Measurements from ENCODE around the gene HDDC3. TPM values are rescaled to one million over a fixed set of nuclear protein-coding genes. Genes with fewer than 3 reads are reported as not detected.

The HDDC3 gene
- total and polyA plus RNA-seq, 3 experiments from 2014 or later = 34.7 to 43.5 (median 39.5) TPM

GRCh38 chr15:90957791-90958190, 25.4 kb upstream of the HDDC3 start:
- Mint-ChIP-seq H3K36me3 (peaks cover 0 to 50% (median 7%) of the 10 kb centered on the region in 3 donors), H3K4me3 (peak overlapping the region in 5 of 7 donors; percentile 19 to 60 (median 34)), H3K27ac (peak overlapping the region in 2 of 8 donors; percentile 33 to 81), H3K4me1 (peaks cover 5 to 27% (median 14%) of the 10 kb centered on the region in 3 donors), H3K9me3 (no peaks in the 10 kb centered on the region), H3K27me3 (no peaks in the 10 kb centered on the region)
- no peaks in the 10 kb centered on the region for H3K27me3 ChIP-seq (ENCODE audit: insufficient read depth, low read length, poor library complexity, severe bottlenecking)
- CTCF ChIA-PET = interaction anchor here (0.7 to 9.2 kb wide), 13 partner anchors 10 to 314 kb away, joined by 3 to 158 read pairs (median 7); partner anchors contain the start of genes HDDC3, UNC45A and VPS33B
- H3K36me3 ChIP-seq (ENCODE audit: insufficient read depth, low read length) = no peaks in the 10 kb centered on the region
- DNase-seq = no peak
- H3K4me3 ChIP-seq (ENCODE audit: low read length) = no peak overlapping the region
- H3K27ac ChIP-seq (ENCODE audit: low read depth, low read length) = no peak overlapping the region
- POLR2A ChIA-PET = no interaction called here
- H3K4me1 ChIP-seq (ENCODE audit: insufficient read depth, low read length) = peaks cover 14% of the 10 kb centered on the region
- H3K9me3 ChIP-seq (ENCODE audit: low read length) = no peaks in the 10 kb centered on the region

GRCh38 chr15:90957031-90957790, 24.9 kb upstream of the HDDC3 start:
- Mint-ChIP-seq H3K27me3 (no peaks in the 10 kb centered on the region), H3K36me3 (peaks cover 0 to 50% (median 7%) of the 10 kb centered on the region in 3 donors), H3K4me1 (peaks cover 5 to 27% (median 14%) of the 10 kb centered on the region in 3 donors), H3K9me3 (no peaks in the 10 kb centered on the region), H3K4me3 (peak overlapping the region in 5 of 7 donors; percentile 19 to 67 (median 57)), H3K27ac (peak overlapping the region in 1 of 8 donors; percentile 33)
- H3K36me3 ChIP-seq (ENCODE audit: insufficient read depth, low read length) = no peaks in the 10 kb centered on the region
- no peaks in the 10 kb centered on the region for H3K9me3 ChIP-seq (ENCODE audit: low read length)
- ChIA-PET CTCF (interaction anchor here (0.7 to 9.2 kb wide), 27 partner anchors 9 to 314 kb away, joined by 3 to 158 read pairs (median 4); partner anchors contain the start of genes HDDC3, UNC45A and VPS33B), POLR2A (interaction anchor here (1.2 kb wide), 1 partner anchor 22 kb away, joined by 4 read pairs; no protein-coding TSS in a partner anchor)
- H3K27ac ChIP-seq (ENCODE audit: low read depth, low read length) = no peak overlapping the region
- H3K27me3 ChIP-seq (ENCODE audit: insufficient read depth, low read length, poor library complexity, severe bottlenecking) = no peaks in the 10 kb centered on the region
- H3K4me3 ChIP-seq (ENCODE audit: low read length) = no peak overlapping the region
- DNase-seq = no peak
- H3K4me1 ChIP-seq (ENCODE audit: insufficient read depth, low read length) = peaks cover 14% of the 10 kb centered on the region

GRCh38 chr15:90956274-90957030, 24.1 kb upstream of the HDDC3 start:
- Mint-ChIP-seq H3K27me3 (no peaks in the 10 kb centered on the region), H3K9me3 (no peaks in the 10 kb centered on the region), H3K4me1 (peaks cover 5 to 27% (median 14%) of the 10 kb centered on the region in 3 donors), H3K27ac (peak overlapping the region in 6 of 8 donors; percentile 29 to 90 (median 62)), H3K36me3 (peaks cover 0 to 50% (median 8%) of the 10 kb centered on the region in 3 donors), H3K4me3 (peak overlapping the region; percentile 58 to 95 (median 71))
- Histone ChIP-seq H3K27ac (ENCODE audit: low read depth, low read length) (peak overlapping the region; percentile 89), H3K36me3 (ENCODE audit: insufficient read depth, low read length) (no peaks in the 10 kb centered on the region), H3K27me3 (ENCODE audit: insufficient read depth, low read length, poor library complexity, severe bottlenecking) (no peaks in the 10 kb centered on the region), H3K4me3 (ENCODE audit: low read length) (no peak overlapping the region), H3K9me3 (ENCODE audit: low read length) (no peaks in the 10 kb centered on the region), H3K4me1 (ENCODE audit: insufficient read depth, low read length) (peaks cover 14% of the 10 kb centered on the region)
- CTCF ChIA-PET = interaction anchor here (0.9 to 9.2 kb wide), 23 partner anchors 10 to 302 kb away, joined by 3 to 158 read pairs (median 5); partner anchors contain the start of genes HDDC3, UNC45A and VPS33B
- peak; percentile 36 to 75 (median 63) for DNase-seq
- POLR2A ChIA-PET = interaction anchor here (0.6 to 1.2 kb wide), 2 partner anchors 22 to 53 kb away, joined by 3 to 4 read pairs; partner anchors contain the start of gene MAN2A2

GRCh38 chr15:90955624-90956273, 23.4 kb upstream of the HDDC3 start:
- Histone ChIP-seq H3K27ac (ENCODE audit: low read depth, low read length) (peak overlapping the region; percentile 89), H3K4me3 (ENCODE audit: low read length) (peak overlapping the region; percentile 64), H3K36me3 (ENCODE audit: insufficient read depth, low read length) (no peaks in the 10 kb centered on the region), H3K9me3 (ENCODE audit: low read length) (no peaks in the 10 kb centered on the region), H3K27me3 (ENCODE audit: insufficient read depth, low read length, poor library complexity, severe bottlenecking) (no peaks in the 10 kb centered on the region), H3K4me1 (ENCODE audit: insufficient read depth, low read length) (peaks cover 14% of the 10 kb centered on the region)
- no peak for DNase-seq
- ChIA-PET CTCF (interaction anchor here (0.9 to 9.2 kb wide), 20 partner anchors 10 to 302 kb away, joined by 3 to 158 read pairs (median 6); partner anchors contain the start of genes HDDC3, UNC45A and VPS33B), POLR2A (interaction anchor here (0.6 to 1.9 kb wide), 3 partner anchors 24 to 53 kb away, joined by 3 to 6 read pairs (median 6); partner anchors contain the start of genes HDDC3 and MAN2A2)
- H3K27ac Mint-ChIP-seq = peak overlapping the region in 6 of 8 donors; percentile 29 to 94 (median 66)
- H3K4me1 Mint-ChIP-seq = peaks cover 5 to 27% (median 14%) of the 10 kb centered on the region in 3 donors
- peaks cover 0 to 49% (median 3%) of the 10 kb centered on the region in 3 donors for H3K36me3 Mint-ChIP-seq
- H3K27me3 Mint-ChIP-seq = no peaks in the 10 kb centered on the region
- H3K4me3 Mint-ChIP-seq = peak overlapping the region; percentile 64 to 95 (median 88)
- H3K9me3 Mint-ChIP-seq = no peaks in the 10 kb centered on the region

- POLR2A ChIA-PET = interaction anchor here (0.5 to 1.9 kb wide), 9 partner anchors 20 to 1846 kb away, joined by 3 to 17 read pairs (median 6); partner anchors contain the start of genes HDDC3, MAN2A2 and UNC45A
- Histone ChIP-seq H3K4me1 (ENCODE audit: insufficient read depth, low read length) (peaks cover 14% of the 10 kb centered on the region), H3K9me3 (ENCODE audit: low read length) (no peaks in the 10 kb centered on the region), H3K27me3 (ENCODE audit: insufficient read depth, low read length, poor library complexity, severe bottlenecking) (no peaks in the 10 kb centered on the region), H3K4me3 (ENCODE audit: low read length) (peak within 1 kb of the TSS; percentile 64), H3K27ac (ENCODE audit: low read depth, low read length) (peak within 1 kb of the TSS; percentile 89), H3K36me3 (ENCODE audit: insufficient read depth, low read length) (no peaks in the 10 kb centered on the region)
- no peaks in the 10 kb centered on the region for H3K27me3 Mint-ChIP-seq
- peaks cover 5 to 27% (median 14%) of the 10 kb centered on the region in 3 donors for H3K4me1 Mint-ChIP-seq
- DNase-seq = peak; percentile 82 to 92 (median 84)
- peak within 1 kb of the TSS; percentile 87 to 97 (median 92) for H3K27ac Mint-ChIP-seq
- CTCF ChIA-PET = interaction anchor here (0.5 to 9.2 kb wide), 11 partner anchors 9 to 318 kb away, joined by 3 to 158 read pairs (median 5); partner anchors contain the start of genes HDDC3 and UNC45A
- H3K4me3 Mint-ChIP-seq = peak within 1 kb of the TSS; percentile 86 to 95 (median 88)
- peaks cover 0 to 49% (median 3%) of the 10 kb centered on the region in 3 donors for H3K36me3 Mint-ChIP-seq
- no peaks in the 10 kb centered on the region for H3K9me3 Mint-ChIP-seq
These were observed 22.6 kb upstream of the HDDC3 start, which contains the start of gene RCCD1 for GRCh38 chr15:90954712-90955623. RCCD1 (plus strand) TSS chr15:90954884; CDS start chr15:90956735, 1,851 bp downstream.

GRCh38 chr15:90953947-90954711, 21.8 kb upstream of the HDDC3 start:
- DNase-seq = no peak
- CTCF ChIA-PET = interaction anchor here (0.7 to 9.2 kb wide), 9 partner anchors 8 to 423 kb away, joined by 3 to 158 read pairs (median 4); partner anchors contain the start of genes HDDC3 and UNC45A
- H3K27me3 Mint-ChIP-seq = no peaks in the 10 kb centered on the region
- H3K9me3 ChIP-seq (ENCODE audit: low read length) = no peaks in the 10 kb centered on the region
- H3K9me3 Mint-ChIP-seq = no peaks in the 10 kb centered on the region
- peaks cover 5 to 27% (median 14%) of the 10 kb centered on the region in 3 donors for H3K4me1 Mint-ChIP-seq
- peak overlapping the region; percentile 32 to 97 (median 92) for H3K27ac Mint-ChIP-seq
- peaks cover 14% of the 10 kb centered on the region for H3K4me1 ChIP-seq (ENCODE audit: insufficient read depth, low read length)
- H3K36me3 Mint-ChIP-seq = peaks cover 0 to 51% (median 3%) of the 10 kb centered on the region in 3 donors
- no peaks in the 10 kb centered on the region for H3K36me3 ChIP-seq (ENCODE audit: insufficient read depth, low read length)
- no peaks in the 10 kb centered on the region for H3K27me3 ChIP-seq (ENCODE audit: insufficient read depth, low read length, poor library complexity, severe bottlenecking)
- peak overlapping the region; percentile 64 for H3K4me3 ChIP-seq (ENCODE audit: low read length)
- peak overlapping the region; percentile 89 for H3K27ac ChIP-seq (ENCODE audit: low read depth, low read length)
- POLR2A ChIA-PET = interaction anchor here (0.5 to 1.9 kb wide), 7 partner anchors 19 to 752 kb away, joined by 3 to 17 read pairs (median 6); partner anchors contain the start of genes HDDC3 and UNC45A
- peak overlapping the region; percentile 86 to 95 (median 88) for H3K4me3 Mint-ChIP-seq
